H1 (cell line): Measurements from ENCODE around the gene OXER1. TPM values are rescaled to one million over a fixed set of nuclear protein-coding genes. Genes with fewer than 3 reads are reported as not detected.

Source experiments
- RNF2 ChIP-seq: fragments of 200-900, 300-1000 bp; sonication (generic); IDR thresholded peaks from 2 replicates; pipeline ENCODE4 v1.7.1; 2016; ENCODE audit warnings: borderline replicate concordance, low read depth, mild to moderate bottlenecking, antibody characterized with exemption, low read length; ENCODE audit not compliant: poor library complexity, severe bottlenecking; ENCODE audit errors: missing control alignments
- USF2 ChIP-seq: IDR thresholded peaks from 2 replicates; pipeline ENCODE4 v1.6.1; 2011; ENCODE audit warnings: low read length, improper control_type of control experiment
- polyA plus RNA-seq, 7 experiments: library from polyadenylated mRNA; depleted of rRNA in 3 of 7; stranded (reverse) in 5 of 7; unstranded in 2 of 7; fragments of >200 nt in 5 of 7; fragments of 200-250 nt in 2 of 7; gene quantifications; 1 replicate in 5 of 7; 2 replicates in 1 of 7; 4 replicates in 1 of 7; pipeline versions ENCODE4 v1.2.1 to v1.2.3, GENCODE V29; 2011 to 2013; ENCODE audit warnings: missing spikeins in 2 of 7, mixed read lengths in 2 of 7
- total RNA-seq: library from RNA; stranded (reverse); fragmentation: NEBNext Ultra II Directional; extraction: Animal tissue kit (Norgen Biotek cat#: 25700); gene quantifications from 2 replicates; pipeline ENCODE4 v1.2.1, GENCODE V29; 2021

Gene OXER1
- total and polyA plus RNA-seq, 2 of the 8 experiments (the other 6 are each of a cell fraction or from before 2014, with no cell fraction given), result 1.2 to 2.9 TPM

- no peak for TF ChIP-seq RNF2
- TF ChIP-seq USF2, result no peak
These were observed 24.5 kb upstream of the OXER1 start (continued) for GRCh38 chr2:42788478-42788793.
